HCT116 (cell line): Measurements from ENCODE around the gene CFC1.
"Not testable (repeated sequence)": the region's sequence is repeated elsewhere in the genome, so short reads cannot be mapped to it uniquely, and the experiment has no call there.

Source experiments
- CEBPB ChIP-seq: IDR thresholded peaks from 2 replicates; pipeline ENCODE4 v1.6.1; 2012; ENCODE audit warnings: low read depth
- CTCF ChIP-seq, 3 experiments: fragments of 200-600 bp in 1 of 3; sonication (generic) in 1 of 3; IDR thresholded peaks in 2 of 3; conservative IDR thresholded peaks in 1 of 3; 2 replicates each; pipeline ENCODE4 v1.5.1; 2012 to 2017; ENCODE audit warnings: low read depth in 2 of 3, low read length in 2 of 3, antibody characterized with exemption in 1 of 3, borderline replicate concordance in 1 of 3, control low read depth in 1 of 3, mild to moderate bottlenecking in 1 of 3, mixed read lengths in 1 of 3, mixed run types in 1 of 3, moderate library complexity in 1 of 3; ENCODE audit not compliant: insufficient read depth in 1 of 3
- EZH2 ChIP-seq: fragments of 200-600 bp; sonication (generic); IDR thresholded peaks from 2 replicates; pipeline ENCODE4 v1.6.1; 2017; ENCODE audit warnings: antibody characterized with exemption, mixed run types
- RAD21 ChIP-seq: IDR thresholded peaks from 2 replicates; pipeline ENCODE4 v1.6.1; 2012; ENCODE audit warnings: low read depth, mild to moderate bottlenecking
- SP1 ChIP-seq: IDR thresholded peaks from 2 replicates; pipeline ENCODE4 v1.6.1; 2012; ENCODE audit warnings: low read depth
- ZNF274 ChIP-seq: fragments of 200-500 bp; sonication (Bioruptor generic); IDR thresholded peaks from 2 replicates; pipeline ENCODE4 v1.6.1; 2014; ENCODE audit warnings: mild to moderate bottlenecking, low read depth, low read length, inconsistent platforms

- TF ChIP-seq CTCF (IDR thresholded peaks at IDR 0.05 in 2 of 3, conservative IDR thresholded peaks at IDR 0.05 in 1 of 3; ENCODE audit: borderline replicate concordance in 1 of 3, insufficient read depth in 1 of 3, low read depth in 2 of 3, low read length in 2 of 3); SP1; CEBPB; ZNF274; RAD21; EZH2: not testable (repeated sequence)
Measured at GRCh38 chr2:130594011-130594410, 5.4 kb downstream of the CFC1 start.
